Muscle of leg (tissue), 11 donors: ENCODE data around the gene PLK3. TPM values are rescaled to one million over a fixed set of nuclear protein-coding genes. Genes with fewer than 3 reads are reported as not detected.
A peak's percentile ranks its signal among the peaks of the same experiment; 100 is the strongest.
"Not testable (repeated sequence)": the region's sequence is repeated elsewhere in the genome, so short reads cannot be mapped to it uniquely, and the experiment has no call there.

Experiments used
- DNase-seq: peaks from one replicate; pipeline ENCODE4 v3.0.0; 2013
- H3K27ac ChIP-seq: one replicate; pipeline ENCODE4 v1.5.1; 2013; ENCODE audit warnings: mild to moderate bottlenecking, low read length, control low read depth
- H3K27me3 ChIP-seq: one replicate; pipeline ENCODE4 v1.6.1; 2013; ENCODE audit warnings: low read length; ENCODE audit not compliant: control insufficient read depth, insufficient read depth
- H3K36me3 ChIP-seq: one replicate; pipeline ENCODE4 v1.6.1; 2013; ENCODE audit warnings: low read length; ENCODE audit not compliant: control insufficient read depth, insufficient read depth
- H3K4me1 ChIP-seq: one replicate; pipeline ENCODE4 v1.6.1; 2013; ENCODE audit warnings: low read length; ENCODE audit not compliant: control insufficient read depth, insufficient read depth
- H3K4me3 ChIP-seq: one replicate; pipeline ENCODE4 v1.5.1; 2013; ENCODE audit warnings: low read length, control low read depth
- H3K9me3 ChIP-seq: replicated peaks from 2 replicates; pipeline ENCODE4 v1.6.1; 2013; ENCODE audit warnings: low read depth, low read length; ENCODE audit not compliant: control insufficient read depth
- WGBS: methylation state at CpG from one replicate; pipeline ENCODE4 v1.1.5; 2013; ENCODE audit warnings: missing lambda C conversion rate; ENCODE audit not compliant: insufficient coverage; 5-methylcytosine and 5-hydroxymethylcytosine counted together
- polyA plus RNA-seq, 8 donors: library from polyadenylated mRNA; unstranded; fragments of 120-200 nt; gene quantifications; one replicate each; pipeline versions ENCODE4 v1.2.1 to v1.2.3, GENCODE V29; 2013; ENCODE audit warnings: inconsistent platforms in 1 of 8, low replicate concordance in 1 of 8; ENCODE audit not compliant: insufficient read length in 8 of 8, insufficient read depth in 1 of 8
- total RNA-seq: library from RNA; stranded (reverse); fragments of 120-200 nt; gene quantifications from one replicate; pipeline ENCODE4 v1.2.4, GENCODE V29; 2013

The PLK3 gene
- total and polyA plus RNA-seq, 9 donors = 8.3 to 20.8 (median 13.8) TPM

GRCh38 chr1:44819608-44820327 lies 19.6 kb downstream of the PLK3 start:
- under 1% methylated on average over 13 of the region's 33 CpGs for WGBS
- peaks cover 17% of the 10 kb centered on the region for H3K4me1 ChIP-seq
- DNase-seq = peak; percentile 94
- peak overlapping the region; percentile 62 for H3K4me3 ChIP-seq
- H3K27me3 ChIP-seq = no peaks in the 10 kb centered on the region
- H3K9me3 ChIP-seq = no peaks in the 10 kb centered on the region
- H3K36me3 ChIP-seq = peaks cover 8% of the 10 kb centered on the region
- peak overlapping the region; percentile 99 for H3K27ac ChIP-seq

- H3K27me3 ChIP-seq = no peaks in the 10 kb centered on the region
- peak; percentile 57 for DNase-seq
- H3K36me3 ChIP-seq = peaks cover 4% of the 10 kb centered on the region
- H3K9me3 ChIP-seq = no peaks in the 10 kb centered on the region
- peaks cover 15% of the 10 kb centered on the region for H3K4me1 ChIP-seq
- peak overlapping the region; percentile 62 for H3K4me3 ChIP-seq
- 20% methylated on average over 22 of the region's 25 CpGs for WGBS
- peak overlapping the region; percentile 99 for H3K27ac ChIP-seq
Measured at GRCh38 chr1:44820328-44821239, 20.4 kb downstream of the PLK3 start.

DNA sequence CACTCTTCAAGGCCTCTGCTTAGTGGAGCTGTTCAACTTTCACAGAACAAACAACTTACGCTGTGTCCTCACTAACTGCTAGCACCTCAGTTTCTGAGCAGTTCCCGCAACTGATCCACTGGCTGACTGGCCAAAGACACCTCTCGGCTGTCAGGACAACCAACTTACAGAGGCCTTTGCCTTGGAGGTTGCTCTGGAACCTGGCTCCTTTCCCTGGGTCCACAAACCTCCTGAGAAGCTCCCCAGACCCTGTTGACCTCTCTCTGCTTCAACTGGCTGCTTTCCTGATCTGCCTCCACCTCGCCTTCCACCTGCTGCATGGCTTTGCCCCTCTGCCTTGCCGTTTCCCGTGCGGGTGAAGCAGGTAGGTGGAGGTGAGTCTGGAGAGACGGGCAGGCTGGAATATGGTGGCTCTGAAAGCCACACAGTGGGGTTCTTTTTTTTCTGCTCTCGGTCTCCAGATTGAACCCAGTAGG lies 21.1 kb downstream of the PLK3 start:
- Histone ChIP-seq H3K9me3 (no peaks in the 10 kb centered on the region), H3K4me3 (no peak overlapping the region), H3K4me1 (peaks cover 18% of the 10 kb centered on the region), H3K36me3 (no peaks in the 10 kb centered on the region), H3K27ac (no peak overlapping the region), H3K27me3 (no peaks in the 10 kb centered on the region)
- no peak for DNase-seq
- WGBS = 77% methylated on average over 3 of the region's 9 CpGs

- WGBS = 59% methylated on average over 3 of the region's 6 CpGs
- Histone ChIP-seq H3K9me3 (no peaks in the 10 kb centered on the region), H3K36me3 (peaks cover 2% of the 10 kb centered on the region), H3K27me3 (no peaks in the 10 kb centered on the region), H3K4me3 (no peak overlapping the region), H3K4me1 (peaks cover 26% of the 10 kb centered on the region), H3K27ac (no peak overlapping the region)
- no peak for DNase-seq
Measured at GRCh38 chr1:44822131-44822701, 22.0 kb downstream of the PLK3 start.

DNA sequence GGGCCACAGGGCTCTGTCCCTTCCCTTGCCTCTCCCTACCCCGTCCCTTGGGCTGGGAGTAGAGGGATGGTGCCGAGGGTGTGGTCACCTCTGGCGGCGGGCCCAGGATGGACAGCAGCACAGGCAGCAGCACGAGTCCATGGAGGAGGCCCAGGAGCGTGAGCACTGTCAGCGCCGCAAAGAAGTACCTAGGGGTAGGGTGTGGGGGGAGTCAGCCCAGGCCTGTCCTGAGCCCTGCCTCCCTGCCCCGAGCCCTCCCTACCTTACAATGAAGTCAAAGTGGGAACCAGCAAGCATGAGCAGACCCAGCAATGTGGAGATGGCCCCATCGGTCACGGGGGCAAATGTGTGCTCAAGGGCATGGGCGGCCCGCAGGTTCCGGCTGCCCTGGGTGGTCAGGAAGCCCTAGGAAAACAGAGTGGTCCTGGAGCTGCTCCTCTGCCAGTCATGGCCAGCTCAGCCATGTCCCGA lies 22.8 kb downstream of the PLK3 start:
- Histone ChIP-seq H3K27ac (no peak overlapping the region), H3K27me3 (no peaks in the 10 kb centered on the region), H3K9me3 (no peaks in the 10 kb centered on the region), H3K4me3 (no peak overlapping the region), H3K4me1 (peaks cover 26% of the 10 kb centered on the region), H3K36me3 (peaks cover 8% of the 10 kb centered on the region)
- WGBS = 81% methylated on average over 14 of the region's 15 CpGs
- DNase-seq = peak; percentile 19

DNA sequence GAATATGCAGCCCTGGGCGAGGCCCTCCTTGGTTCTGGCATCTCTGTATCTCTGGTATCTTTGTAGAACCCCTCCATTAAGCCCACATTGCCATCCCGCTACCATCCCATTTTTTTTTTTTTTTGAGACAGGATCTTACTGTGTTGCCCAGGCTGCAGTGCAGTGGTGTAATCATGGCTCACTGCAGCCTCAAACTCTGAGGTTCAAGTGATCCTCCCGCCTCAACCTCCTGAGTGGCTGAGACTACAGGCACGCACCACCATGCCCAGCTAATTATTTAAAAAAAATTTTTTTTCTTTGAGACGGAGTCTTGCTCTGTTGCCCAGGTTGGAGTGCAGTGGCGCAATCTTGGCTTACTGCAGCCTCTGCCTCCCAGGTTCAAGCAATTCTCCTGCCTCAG lies 24.2 kb downstream of the PLK3 start:
- not testable (repeated sequence) for H3K9me3 ChIP-seq

GRCh38 chr1:44826375-44827196 lies 26.4 kb downstream of the PLK3 start:
- peaks cover 16% of the 10 kb centered on the region for H3K4me1 ChIP-seq
- H3K27me3 ChIP-seq = no peaks in the 10 kb centered on the region
- H3K4me3 ChIP-seq = no peak overlapping the region
- WGBS = 31% methylated on average over 22 of the region's 24 CpGs
- peaks cover 11% of the 10 kb centered on the region for H3K36me3 ChIP-seq
- DNase-seq = peak; percentile 92
- H3K9me3 ChIP-seq = no peaks in the 10 kb centered on the region
- H3K27ac ChIP-seq = peak overlapping the region; percentile 51

More for the DNA sequence above, 24.2 kb downstream of the PLK3 start:
- not testable (repeated sequence) for H3K27me3 ChIP-seq, DNase-seq, H3K27ac ChIP-seq, H3K4me3 ChIP-seq
- 93% methylated on average over 4 of the region's 6 CpGs for WGBS
- Histone ChIP-seq H3K4me1 (peaks cover 21% of the 10 kb centered on the region), H3K36me3 (peaks cover 11% of the 10 kb centered on the region)

DNA sequence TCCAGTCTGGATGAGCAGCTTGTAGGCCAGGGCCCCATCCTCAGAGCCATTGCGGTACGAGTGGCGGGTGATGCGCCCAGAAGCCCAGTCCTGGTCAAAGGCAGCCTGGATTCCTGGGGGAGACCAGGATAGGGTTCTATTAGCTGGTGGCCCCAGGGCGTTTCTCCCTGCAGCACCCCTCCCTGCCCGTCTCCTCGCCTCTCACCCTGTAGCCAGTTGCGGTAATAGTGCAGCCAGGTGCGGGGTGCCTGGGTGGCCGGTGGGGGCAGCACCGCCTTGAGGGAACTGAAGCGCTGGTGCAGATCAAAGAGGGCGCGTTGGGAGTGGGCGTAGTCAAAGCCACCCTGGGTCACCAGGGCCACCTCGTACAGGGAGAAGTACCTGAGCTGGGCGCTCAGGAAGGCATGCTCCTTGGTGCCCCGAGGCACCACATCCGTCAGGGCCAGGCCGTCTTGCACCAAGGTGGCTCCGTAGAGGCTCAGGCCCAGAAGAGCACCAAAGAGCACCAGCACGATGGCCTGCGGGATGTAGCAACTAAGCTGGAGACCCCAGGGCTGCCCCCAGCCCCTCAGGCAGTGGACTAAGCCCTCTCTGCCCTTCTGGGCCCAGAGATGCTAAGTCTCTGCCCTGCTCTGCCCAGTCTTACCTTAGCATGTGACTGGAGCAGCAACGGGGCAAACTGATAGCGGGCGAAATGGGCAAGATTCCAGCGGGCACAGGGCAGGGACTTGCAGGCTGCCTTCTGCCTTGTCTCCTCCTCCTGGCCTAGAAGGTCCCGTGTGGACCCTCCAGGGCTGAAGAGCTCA lies 27.2 kb downstream of the PLK3 start:
- H3K4me1 ChIP-seq = peaks cover 16% of the 10 kb centered on the region
- peak; percentile 18 for DNase-seq
- no peaks in the 10 kb centered on the region for H3K27me3 ChIP-seq
- 89% methylated on average over 26 of the region's 28 CpGs for WGBS
- no peak overlapping the region for H3K27ac ChIP-seq
- H3K36me3 ChIP-seq = peaks cover 11% of the 10 kb centered on the region
- H3K4me3 ChIP-seq = no peak overlapping the region
- H3K9me3 ChIP-seq = no peaks in the 10 kb centered on the region
